T-helper 1 cell treated with Interleukin-12 subunit alpha and Interleukin-12 subunit beta and Interleukin-4 antibody, amounts not matched to agents 30 μg/mL and 1 μg/mL, for 36 hours (primary cell): ENCODE measurements around the gene TMEM51.
"Not testable (repeated sequence)": the region's sequence is repeated elsewhere in the genome, so short reads cannot be mapped to it uniquely, and the experiment has no call there.

Experiments
- H3K27ac Mint-ChIP-seq: one replicate; pipeline ENCODE4 v1.8.0; 2021; ENCODE audit warnings: mild to moderate bottlenecking, mixed read lengths
- H3K27me3 Mint-ChIP-seq: one replicate; pipeline ENCODE4 v1.8.0; 2021; ENCODE audit warnings: low read depth, mixed read lengths
- H3K36me3 Mint-ChIP-seq: one replicate; pipeline ENCODE4 v1.8.0; 2021; ENCODE audit warnings: low read depth, mixed read lengths
- H3K4me1 Mint-ChIP-seq: one replicate; pipeline ENCODE4 v1.8.0; 2021; ENCODE audit warnings: low read depth, mixed read lengths
- H3K4me3 Mint-ChIP-seq: one replicate; pipeline ENCODE4 v1.8.0; 2021; ENCODE audit warnings: mild to moderate bottlenecking, moderate library complexity, mixed read lengths
- H3K9me3 Mint-ChIP-seq: one replicate; pipeline ENCODE4 v1.8.0; 2021; ENCODE audit warnings: mixed read lengths

Gene TMEM51

GRCh38 chr1:15173863-15174614 lies 20.5 kb downstream of the TMEM51 start:
- Mint-ChIP-seq H3K4me1 (peaks cover 7% of the 10 kb centered on the region), H3K27me3 (peaks cover 55% of the 10 kb centered on the region), H3K36me3 (no peaks in the 10 kb centered on the region), H3K4me3 (no peak overlapping the region), H3K9me3 (no peaks in the 10 kb centered on the region), H3K27ac (no peak overlapping the region)

DNA sequence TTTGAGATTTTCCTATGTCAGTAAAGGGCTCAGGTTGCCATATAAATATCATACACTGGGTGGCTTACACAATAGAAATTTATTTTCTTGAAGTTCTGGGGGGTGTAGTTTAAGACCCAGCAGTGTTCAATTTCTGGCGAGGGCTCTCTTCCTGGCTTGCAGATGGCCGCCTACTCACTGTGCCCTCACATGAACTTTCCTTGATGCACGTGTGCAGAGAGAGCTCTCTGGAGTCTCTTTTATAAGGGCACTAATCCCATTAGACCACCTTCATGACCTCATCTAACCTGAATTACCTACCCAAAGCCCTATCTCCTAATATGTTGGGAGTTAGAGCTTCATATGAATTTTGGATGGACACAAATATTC lies 21.1 kb downstream of the TMEM51 start:
- Mint-ChIP-seq H3K36me3 (no peaks in the 10 kb centered on the region), H3K27me3 (peaks cover 54% of the 10 kb centered on the region), H3K27ac (no peak overlapping the region), H3K9me3 (no peaks in the 10 kb centered on the region), H3K4me1 (peaks cover 7% of the 10 kb centered on the region), H3K4me3 (no peak overlapping the region)

DNA sequence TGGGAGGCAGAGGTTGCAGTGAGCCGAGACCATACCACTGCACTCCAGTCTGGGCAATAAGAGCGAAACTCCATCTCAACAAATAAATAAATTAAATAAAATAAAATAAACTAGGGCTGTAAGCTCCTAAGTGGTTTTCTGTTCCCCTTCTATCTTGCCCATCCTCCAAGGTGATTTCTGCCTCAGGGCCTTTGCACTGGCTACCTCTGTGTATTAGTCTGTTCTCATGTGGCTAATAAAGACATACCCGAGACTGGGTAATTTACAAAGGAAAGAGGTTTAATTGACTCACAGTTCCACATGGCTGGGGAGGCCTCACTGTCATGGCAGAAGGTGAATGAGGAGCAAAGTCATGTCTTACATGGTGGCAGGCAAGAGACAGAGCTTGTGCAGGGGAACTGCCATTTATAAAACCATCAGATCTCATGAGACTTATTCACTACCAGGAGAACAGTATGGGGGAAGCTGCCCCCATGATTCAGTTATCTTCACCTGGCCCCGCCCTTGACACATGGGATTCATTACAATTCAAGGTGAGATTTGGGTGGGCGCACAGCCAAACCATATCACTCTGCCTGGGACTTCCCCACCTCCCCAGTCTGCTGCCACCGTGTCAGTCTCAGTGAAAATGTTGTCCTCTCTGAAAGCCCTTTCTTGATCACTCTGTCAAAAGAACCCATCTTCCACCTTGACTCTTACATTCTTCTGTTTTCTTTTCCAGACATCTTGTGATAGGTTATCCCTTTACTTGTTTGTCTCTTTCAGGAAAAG lies 22.0 kb downstream of the TMEM51 start:
- H3K4me3 Mint-ChIP-seq, H3K27ac Mint-ChIP-seq, H3K36me3 Mint-ChIP-seq, H3K9me3 Mint-ChIP-seq, H3K4me1 Mint-ChIP-seq: not testable (repeated sequence)
- H3K27me3 Mint-ChIP-seq: peaks cover 48% of the 10 kb centered on the region

- Mint-ChIP-seq H3K27me3 (peaks cover 48% of the 10 kb centered on the region), H3K4me1 (peaks cover 7% of the 10 kb centered on the region), H3K4me3 (no peak overlapping the region)
Measured at GRCh38 chr1:15176120-15176519, 22.6 kb downstream of the TMEM51 start.

DNA sequence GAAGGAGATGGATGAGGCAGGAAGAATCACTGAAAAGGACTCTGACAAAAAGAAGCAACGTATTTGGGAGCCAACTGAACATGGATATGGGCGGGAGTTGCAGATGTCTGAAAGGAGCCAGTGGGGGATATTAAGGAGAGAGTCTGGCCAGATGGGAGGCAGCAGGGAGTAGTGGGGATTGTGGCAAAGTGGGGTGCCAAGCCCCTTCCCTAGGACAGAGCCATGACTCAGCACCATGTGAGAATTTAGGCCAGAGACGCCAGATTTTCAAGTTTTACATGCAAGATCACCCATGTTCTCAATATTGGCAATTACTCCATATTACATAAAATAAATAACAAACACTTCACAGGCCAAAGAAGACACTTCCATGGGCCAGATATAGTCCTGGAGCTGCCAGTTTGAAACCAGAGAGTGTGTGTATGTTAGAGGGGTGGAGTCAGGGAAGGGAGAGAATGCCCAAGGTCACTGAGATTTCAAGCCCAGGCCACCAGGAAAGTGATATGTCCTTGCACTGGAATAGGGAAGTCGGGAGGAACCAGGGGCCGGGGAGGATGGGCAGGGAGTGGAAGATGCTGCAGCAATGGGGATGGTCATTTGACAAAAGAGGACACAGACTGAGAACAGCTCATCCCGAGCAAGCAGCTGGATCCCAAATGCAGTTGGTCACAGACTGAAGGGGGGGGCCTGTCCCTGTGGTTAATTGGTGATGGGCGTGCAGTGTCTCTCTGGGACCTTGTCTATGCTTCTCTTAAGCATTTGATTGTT lies 23.5 kb downstream of the TMEM51 start:
- Mint-ChIP-seq H3K9me3 (no peaks in the 10 kb centered on the region), H3K27me3 (peaks cover 48% of the 10 kb centered on the region), H3K4me3 (no peak overlapping the region), H3K36me3 (no peaks in the 10 kb centered on the region), H3K4me1 (peaks cover 7% of the 10 kb centered on the region), H3K27ac (no peak overlapping the region)

More at GRCh38 chr1:15176120-15176519, 22.6 kb downstream of the TMEM51 start:
- H3K9me3 Mint-ChIP-seq: no peaks in the 10 kb centered on the region
- H3K36me3 Mint-ChIP-seq: no peaks in the 10 kb centered on the region
- H3K27ac Mint-ChIP-seq: no peak overlapping the region

DNA sequence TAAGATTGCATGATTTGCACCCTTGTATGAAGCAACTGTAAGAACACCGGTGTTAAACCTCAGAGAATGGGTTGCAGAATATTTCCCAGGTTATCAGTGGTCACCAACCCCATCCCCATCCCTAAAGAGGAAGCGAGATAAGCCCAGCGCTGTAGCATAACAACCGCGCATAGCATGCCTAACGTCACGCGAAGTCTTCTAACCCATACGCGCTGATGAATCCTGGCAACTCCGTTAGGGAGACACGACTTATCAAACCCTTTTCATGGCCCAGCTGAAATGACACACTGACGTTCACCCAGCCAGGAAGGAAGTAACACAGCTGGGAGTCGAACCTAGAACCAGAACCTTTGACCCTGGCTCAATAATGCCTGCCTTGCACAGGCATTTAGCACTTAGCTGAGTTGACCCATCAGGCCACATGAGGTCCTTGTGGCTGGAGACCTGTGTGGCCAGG lies 24.2 kb downstream of the TMEM51 start:
- no peak overlapping the region for H3K4me3 Mint-ChIP-seq
- H3K4me1 Mint-ChIP-seq: peaks cover 3% of the 10 kb centered on the region
- no peaks in the 10 kb centered on the region for H3K36me3 Mint-ChIP-seq
- H3K9me3 Mint-ChIP-seq: no peaks in the 10 kb centered on the region
- peaks cover 41% of the 10 kb centered on the region for H3K27me3 Mint-ChIP-seq
- no peak overlapping the region for H3K27ac Mint-ChIP-seq

DNA sequence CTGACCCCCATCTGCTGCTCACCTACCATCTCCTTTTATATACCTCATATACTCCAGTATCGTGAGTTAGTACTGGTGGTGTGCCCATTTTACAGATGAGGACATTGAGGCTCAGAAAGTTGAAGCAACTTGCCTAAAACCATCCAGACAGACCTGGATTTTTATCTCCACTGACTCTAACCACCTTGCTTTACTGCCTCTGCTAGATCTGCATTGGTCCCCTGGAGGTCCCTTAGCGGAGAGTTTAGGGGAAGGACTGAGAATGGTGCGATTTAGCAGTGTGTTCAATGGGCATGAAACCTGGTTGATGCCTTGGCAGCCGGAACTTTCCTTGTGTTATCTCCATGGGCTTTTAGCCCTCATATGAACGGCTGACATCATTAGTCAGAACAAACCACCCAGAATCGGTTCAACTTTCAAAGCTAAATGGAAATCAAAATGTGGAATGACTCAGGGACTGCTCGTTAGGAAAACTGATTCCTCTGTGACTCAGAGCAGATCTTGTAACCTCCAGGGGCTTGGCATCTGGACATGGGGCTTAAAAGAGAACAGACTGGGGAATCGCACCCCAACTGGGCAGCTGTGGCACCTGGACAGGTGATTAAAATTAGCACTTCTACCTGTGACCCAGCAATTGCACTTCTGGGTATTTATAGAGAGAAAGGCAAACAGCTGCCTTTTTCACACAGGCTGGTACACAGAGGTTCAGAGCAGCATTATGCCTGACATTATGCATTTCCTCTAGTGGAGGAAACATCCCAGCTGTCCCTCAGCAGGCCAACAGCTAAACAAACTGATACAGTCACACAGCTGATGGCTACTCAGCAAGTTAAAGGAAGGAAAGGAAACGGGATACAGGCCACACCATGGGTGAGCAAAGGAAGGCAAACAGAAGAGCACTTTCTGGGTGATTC lies 25.3 kb downstream of the TMEM51 start:
- no peak overlapping the region for H3K4me3 Mint-ChIP-seq
- H3K27ac Mint-ChIP-seq: no peak overlapping the region
- H3K9me3 Mint-ChIP-seq: no peaks in the 10 kb centered on the region
- H3K36me3 Mint-ChIP-seq: no peaks in the 10 kb centered on the region
- peaks cover under 1% of the 10 kb centered on the region for H3K4me1 Mint-ChIP-seq
- peaks cover 45% of the 10 kb centered on the region for H3K27me3 Mint-ChIP-seq

GRCh38 chr1:15179485-15179883 lies 25.9 kb downstream of the TMEM51 start:
- peaks cover 46% of the 10 kb centered on the region for H3K27me3 Mint-ChIP-seq
- no peaks in the 10 kb centered on the region for H3K4me1 Mint-ChIP-seq
- H3K27ac Mint-ChIP-seq: no peak overlapping the region
- H3K4me3 Mint-ChIP-seq: no peak overlapping the region
- no peaks in the 10 kb centered on the region for H3K9me3 Mint-ChIP-seq
- H3K36me3 Mint-ChIP-seq: no peaks in the 10 kb centered on the region

DNA sequence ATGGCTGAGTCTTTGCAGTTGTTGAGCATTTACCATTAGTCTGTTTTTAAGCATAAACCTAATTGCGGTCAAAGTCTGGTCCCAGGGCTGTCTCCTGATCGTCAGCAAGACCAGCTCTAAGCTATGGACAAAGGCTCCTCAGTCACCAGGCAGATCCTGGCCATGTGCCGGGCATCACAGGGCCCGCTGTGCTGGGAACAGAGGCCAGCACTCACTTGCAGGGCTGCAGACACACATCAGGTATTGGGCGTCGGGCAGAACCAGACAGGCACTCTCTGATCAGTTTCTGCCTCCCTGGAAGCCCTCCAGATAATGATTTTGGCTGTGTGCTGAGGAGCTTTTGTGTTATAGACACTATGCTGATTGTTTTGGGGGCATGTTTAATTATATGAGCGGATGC lies 26.6 kb downstream of the TMEM51 start:
- H3K36me3 Mint-ChIP-seq: no peaks in the 10 kb centered on the region
- no peak overlapping the region for H3K4me3 Mint-ChIP-seq
- no peaks in the 10 kb centered on the region for H3K9me3 Mint-ChIP-seq
- no peak overlapping the region for H3K27ac Mint-ChIP-seq
- H3K4me1 Mint-ChIP-seq: no peaks in the 10 kb centered on the region
- H3K27me3 Mint-ChIP-seq: peaks cover 42% of the 10 kb centered on the region

DNA sequence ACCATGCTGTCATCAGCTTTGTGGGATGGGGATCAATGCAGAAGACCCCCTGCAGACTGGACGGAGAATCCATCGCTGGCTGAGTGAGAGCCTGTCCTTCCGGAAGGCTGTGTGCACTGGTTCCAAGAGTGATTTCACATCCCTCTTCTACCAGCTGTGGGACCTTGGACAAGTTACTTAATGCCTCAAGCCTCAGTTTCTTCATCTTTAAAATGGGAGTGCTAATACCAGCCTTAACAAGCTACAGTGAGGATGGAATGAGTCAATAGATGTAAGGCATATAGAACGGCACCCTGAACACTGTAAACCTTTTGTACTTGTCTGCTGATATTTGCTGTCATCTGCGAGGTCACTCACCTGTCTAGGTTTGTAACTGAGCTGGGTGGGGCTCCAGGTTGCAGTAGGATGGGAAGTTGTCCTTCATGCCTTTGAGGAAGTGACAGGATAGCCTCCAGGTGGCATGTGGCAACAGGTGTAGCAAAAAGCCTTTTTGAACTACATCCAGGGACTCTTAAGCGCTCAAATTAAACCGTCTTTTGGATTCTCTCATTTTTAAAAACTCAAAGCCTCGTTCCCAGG lies 27.5 kb downstream of the TMEM51 start:
- Mint-ChIP-seq H3K4me1 (no peaks in the 10 kb centered on the region), H3K27me3 (peaks cover 34% of the 10 kb centered on the region), H3K36me3 (no peaks in the 10 kb centered on the region), H3K9me3 (no peaks in the 10 kb centered on the region), H3K27ac (no peak overlapping the region), H3K4me3 (no peak overlapping the region)

DNA sequence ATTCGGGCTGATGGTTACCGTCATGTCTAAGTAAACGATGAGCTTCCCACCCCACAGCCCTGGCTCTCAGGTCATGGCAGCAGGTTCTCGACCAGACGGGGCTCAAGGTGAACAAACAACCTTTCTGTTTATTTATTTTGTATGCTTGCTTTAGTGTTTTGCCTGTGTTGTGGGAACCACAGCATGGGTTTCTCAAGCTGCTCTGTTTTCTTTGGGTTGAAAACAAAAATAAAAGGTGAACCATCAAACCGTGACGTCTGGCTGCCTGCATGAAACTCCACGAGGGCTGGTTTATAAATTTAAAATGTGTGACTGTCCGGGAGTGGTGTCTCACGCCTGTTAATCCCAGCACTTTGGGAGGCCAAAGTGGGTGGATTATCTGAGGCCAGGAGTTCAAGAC lies 28.0 kb downstream of the TMEM51 start:
- peaks cover 29% of the 10 kb centered on the region for H3K27me3 Mint-ChIP-seq
- H3K9me3 Mint-ChIP-seq: no peaks in the 10 kb centered on the region
- H3K27ac Mint-ChIP-seq: no peak overlapping the region
- H3K4me1 Mint-ChIP-seq: no peaks in the 10 kb centered on the region
- no peak overlapping the region for H3K4me3 Mint-ChIP-seq
- no peaks in the 10 kb centered on the region for H3K36me3 Mint-ChIP-seq

- no peaks in the 10 kb centered on the region for H3K9me3 Mint-ChIP-seq
- H3K36me3 Mint-ChIP-seq: no peaks in the 10 kb centered on the region
- peaks cover 12% of the 10 kb centered on the region for H3K27me3 Mint-ChIP-seq
- H3K4me3 Mint-ChIP-seq: no peak overlapping the region
- H3K27ac Mint-ChIP-seq: no peak overlapping the region
- no peaks in the 10 kb centered on the region for H3K4me1 Mint-ChIP-seq
Measured at GRCh38 chr1:15184436-15185241, 31.1 kb downstream of the TMEM51 start.

- no peaks in the 10 kb centered on the region for H3K36me3 Mint-ChIP-seq
- H3K9me3 Mint-ChIP-seq: no peaks in the 10 kb centered on the region
- no peaks in the 10 kb centered on the region for H3K4me1 Mint-ChIP-seq
- no peak overlapping the region for H3K27ac Mint-ChIP-seq
- peaks cover 18% of the 10 kb centered on the region for H3K27me3 Mint-ChIP-seq
- H3K4me3 Mint-ChIP-seq: no peak overlapping the region
Measured at GRCh38 chr1:15185617-15186016, 32.1 kb downstream of the TMEM51 start.
